ENCODE data around the gene ADAMTS2.

Gene ADAMTS2

GRCh38 chr5:179295778-179296149 lies 49.5 kb downstream of the ADAMTS2 start:
- H3K36me3 ChIP-seq (ENCODE audit: control insufficient read depth in 1 of 2, insufficient read depth in 2 of 2, low read length in 2 of 2), result peaks cover 3 to 7% of the 10 kb centered on the region in 2 experiments
- H3K9me3 ChIP-seq (ENCODE audit: insufficient read depth, low read depth, low read length), result peaks cover 8% of the 10 kb centered on the region
- no peak overlapping the region for H4K8ac ChIP-seq (ENCODE audit: low read depth, low read length)
- no peak overlapping the region for H4K12ac ChIP-seq (ENCODE audit: low read depth, low read length)
- no peaks in the 10 kb centered on the region for H3K79me2 ChIP-seq (ENCODE audit: control insufficient read depth, insufficient read depth, low read length, poor library complexity)
- no peak overlapping the region for H3K23ac ChIP-seq (ENCODE audit: low read length)
- H2BK5ac ChIP-seq (ENCODE audit: low read depth, low read length, poor library complexity), result no peak overlapping the region
- no peaks in the 10 kb centered on the region for H3K27me3 ChIP-seq (ENCODE audit: insufficient read depth, low read length)
- H3K4me3 ChIP-seq (ENCODE audit: low read depth, low read length), result no peak overlapping the region
- DNase-seq, result no peak
- no peak overlapping the region for H2BK120ac ChIP-seq (ENCODE audit: insufficient read depth, low read length, poor library complexity)
- H3K79me1 ChIP-seq (ENCODE audit: low read length), result peaks cover 2% of the 10 kb centered on the region
- H3K9ac ChIP-seq (ENCODE audit: low read length), result no peak overlapping the region
- H3K18ac ChIP-seq (ENCODE audit: low read length), result peak overlapping the region; percentile 43
- no peak overlapping the region for H3K4ac ChIP-seq (ENCODE audit: low read depth, low read length)
- H2AFZ ChIP-seq (ENCODE audit: insufficient read depth, low read length, poor library complexity), result no peak overlapping the region
- H4K91ac ChIP-seq (ENCODE audit: low read depth, low read length), result peak overlapping the region; percentile 27
- H2AK5ac ChIP-seq (ENCODE audit: low read length), result peak overlapping the region; percentile 15
- no peak overlapping the region for H3K4me2 ChIP-seq (ENCODE audit: low read length)
- H3K4me1 ChIP-seq (ENCODE audit: control insufficient read depth in 1 of 2, insufficient read depth in 2 of 2, low read length in 2 of 2), result peaks cover 23 to 26% of the 10 kb centered on the region in 2 experiments
- H3K14ac ChIP-seq (ENCODE audit: low read length), result no peak overlapping the region
- H2BK12ac ChIP-seq (ENCODE audit: low read length), result no peak overlapping the region
- no CpG with 5 or more reads among the region's 10 CpGs for WGBS (ENCODE audit: extremely low coverage, insufficient coverage, insufficient read length)
- H3K27ac ChIP-seq (ENCODE audit: low read depth, low read length), result no peak overlapping the region

GRCh38 chr5:179294891-179295777 lies 50.1 kb downstream of the ADAMTS2 start:
- no peak overlapping the region for H3K4me2 ChIP-seq (ENCODE audit: low read length)
- H2AFZ ChIP-seq (ENCODE audit: insufficient read depth, low read length, poor library complexity), result no peak overlapping the region
- peak overlapping the region; percentile 12 for H2AK5ac ChIP-seq (ENCODE audit: low read length)
- H3K4me3 ChIP-seq (ENCODE audit: low read depth, low read length), result no peak overlapping the region
- H3K4ac ChIP-seq (ENCODE audit: low read depth, low read length), result no peak overlapping the region
- no peak overlapping the region for H3K27ac ChIP-seq (ENCODE audit: low read depth, low read length)
- DNase-seq, result no peak
- H3K27me3 ChIP-seq (ENCODE audit: insufficient read depth, low read length), result no peaks in the 10 kb centered on the region
- no peak overlapping the region for H4K8ac ChIP-seq (ENCODE audit: low read depth, low read length)
- no peak overlapping the region for H3K9ac ChIP-seq (ENCODE audit: low read length)
- H3K18ac ChIP-seq (ENCODE audit: low read length), result peak overlapping the region; percentile 3
- WGBS (ENCODE audit: extremely low coverage, insufficient coverage, insufficient read length), result no CpG with 5 or more reads among the region's 19 CpGs
- H3K4me1 ChIP-seq (ENCODE audit: control insufficient read depth in 1 of 2, insufficient read depth in 2 of 2, low read length in 2 of 2), result peaks cover 22 to 26% of the 10 kb centered on the region in 2 experiments
- no peaks in the 10 kb centered on the region for H3K79me2 ChIP-seq (ENCODE audit: control insufficient read depth, insufficient read depth, low read length, poor library complexity)
- no peak overlapping the region for H3K14ac ChIP-seq (ENCODE audit: low read length)
- H4K12ac ChIP-seq (ENCODE audit: low read depth, low read length), result no peak overlapping the region
- H2BK12ac ChIP-seq (ENCODE audit: low read length), result no peak overlapping the region
- peak overlapping the region; percentile 27 for H4K91ac ChIP-seq (ENCODE audit: low read depth, low read length)
- H3K23ac ChIP-seq (ENCODE audit: low read length), result no peak overlapping the region
- H2BK120ac ChIP-seq (ENCODE audit: insufficient read depth, low read length, poor library complexity), result no peak overlapping the region
- H3K79me1 ChIP-seq (ENCODE audit: low read length), result peaks cover 4% of the 10 kb centered on the region
- no peak overlapping the region for H2BK5ac ChIP-seq (ENCODE audit: low read depth, low read length, poor library complexity)
- H3K9me3 ChIP-seq (ENCODE audit: insufficient read depth, low read depth, low read length), result peaks cover 9% of the 10 kb centered on the region
- H3K36me3 ChIP-seq (ENCODE audit: control insufficient read depth in 1 of 2, insufficient read depth in 2 of 2, low read length in 2 of 2), result peaks cover 4 to 9% of the 10 kb centered on the region in 2 experiments

- Histone ChIP-seq H3K79me1 (ENCODE audit: low read length) (peaks cover 4% of the 10 kb centered on the region), H4K12ac (ENCODE audit: low read depth, low read length) (no peak overlapping the region), H3K9ac (ENCODE audit: low read length) (no peak overlapping the region), H3K27me3 (ENCODE audit: insufficient read depth, low read length) (no peaks in the 10 kb centered on the region), H3K4me1 (ENCODE audit: control insufficient read depth in 1 of 2, insufficient read depth in 2 of 2, low read length in 2 of 2) (peaks cover 22 to 31% of the 10 kb centered on the region in 2 experiments), H3K4me3 (ENCODE audit: low read depth, low read length) (no peak overlapping the region), H3K14ac (ENCODE audit: low read length) (no peak overlapping the region), H3K4me2 (ENCODE audit: low read length) (no peak overlapping the region), H3K36me3 (ENCODE audit: control insufficient read depth in 1 of 2, insufficient read depth in 2 of 2, low read length in 2 of 2) (peaks cover 4 to 9% of the 10 kb centered on the region in 2 experiments), H3K27ac (ENCODE audit: low read depth, low read length) (no peak overlapping the region), H4K91ac (ENCODE audit: low read depth, low read length) (peak overlapping the region; percentile 50), H2AFZ (ENCODE audit: insufficient read depth, low read length, poor library complexity) (no peak overlapping the region), H2BK120ac (ENCODE audit: insufficient read depth, low read length, poor library complexity) (no peak overlapping the region), H3K4ac (ENCODE audit: low read depth, low read length) (no peak overlapping the region), H2AK5ac (ENCODE audit: low read length) (no peak overlapping the region), H3K23ac (ENCODE audit: low read length) (no peak overlapping the region), H4K8ac (ENCODE audit: low read depth, low read length) (no peak overlapping the region), H2BK12ac (ENCODE audit: low read length) (no peak overlapping the region), H2BK5ac (ENCODE audit: low read depth, low read length, poor library complexity) (no peak overlapping the region), H3K9me3 (ENCODE audit: insufficient read depth, low read depth, low read length) (peaks cover 7% of the 10 kb centered on the region), H3K18ac (ENCODE audit: low read length) (peak overlapping the region; percentile 8), H3K79me2 (ENCODE audit: control insufficient read depth, insufficient read depth, low read length, poor library complexity) (no peaks in the 10 kb centered on the region)
- no CpG with 5 or more reads among the region's 12 CpGs for WGBS (ENCODE audit: extremely low coverage, insufficient coverage, insufficient read length)
- no peak for DNase-seq
These were observed 51.0 kb downstream of the ADAMTS2 start for GRCh38 chr5:179294131-179294780.

GRCh38 chr5:179292681-179293635 lies 52.3 kb downstream of the ADAMTS2 start:
- peaks cover 9% of the 10 kb centered on the region for H3K9me3 ChIP-seq (ENCODE audit: insufficient read depth, low read depth, low read length)
- H3K79me1 ChIP-seq (ENCODE audit: low read length), result peaks cover 9% of the 10 kb centered on the region
- H3K4me3 ChIP-seq (ENCODE audit: low read depth, low read length), result no peak overlapping the region
- no CpG with 5 or more reads among the region's 16 CpGs for WGBS (ENCODE audit: extremely low coverage, insufficient coverage, insufficient read length)
- H3K14ac ChIP-seq (ENCODE audit: low read length), result no peak overlapping the region
- no peak overlapping the region for H2AK5ac ChIP-seq (ENCODE audit: low read length)
- H3K79me2 ChIP-seq (ENCODE audit: control insufficient read depth, insufficient read depth, low read length, poor library complexity), result no peaks in the 10 kb centered on the region
- DNase-seq, result no peak
- peaks cover 4 to 9% of the 10 kb centered on the region in 2 experiments for H3K36me3 ChIP-seq (ENCODE audit: control insufficient read depth in 1 of 2, insufficient read depth in 2 of 2, low read length in 2 of 2)
- no peak overlapping the region for H3K9ac ChIP-seq (ENCODE audit: low read length)
- no peak overlapping the region for H4K91ac ChIP-seq (ENCODE audit: low read depth, low read length)
- no peak overlapping the region for H3K27ac ChIP-seq (ENCODE audit: low read depth, low read length)
- peaks cover 33 to 42% of the 10 kb centered on the region in 2 experiments for H3K4me1 ChIP-seq (ENCODE audit: control insufficient read depth in 1 of 2, insufficient read depth in 2 of 2, low read length in 2 of 2)
- H2BK120ac ChIP-seq (ENCODE audit: insufficient read depth, low read length, poor library complexity), result no peak overlapping the region
- H4K8ac ChIP-seq (ENCODE audit: low read depth, low read length), result no peak overlapping the region
- H3K4ac ChIP-seq (ENCODE audit: low read depth, low read length), result no peak overlapping the region
- H3K18ac ChIP-seq (ENCODE audit: low read length), result no peak overlapping the region
- H3K4me2 ChIP-seq (ENCODE audit: low read length), result no peak overlapping the region
- no peak overlapping the region for H2BK12ac ChIP-seq (ENCODE audit: low read length)
- peak overlapping the region; percentile 28 for H2BK5ac ChIP-seq (ENCODE audit: low read depth, low read length, poor library complexity)
- H3K27me3 ChIP-seq (ENCODE audit: insufficient read depth, low read length), result no peaks in the 10 kb centered on the region
- H4K12ac ChIP-seq (ENCODE audit: low read depth, low read length), result no peak overlapping the region
- H3K23ac ChIP-seq (ENCODE audit: low read length), result no peak overlapping the region
- no peak overlapping the region for H2AFZ ChIP-seq (ENCODE audit: insufficient read depth, low read length, poor library complexity)
